ENCODE measurements around the gene GPR179. TPM values are rescaled to one million over a fixed set of nuclear protein-coding genes. Genes with fewer than 3 reads are reported as not detected.

Gene GPR179
- total RNA-seq, 1 donor, result under 0.01 TPM

- no peak for TF ChIP-seq CTCF (IDR thresholded peaks at IDR 0.05; ENCODE audit: insufficient read depth, low read depth, low read length)
- no peak overlapping the region for H3K4me3 ChIP-seq (ENCODE audit: low read depth, low read length)
- DNase-seq (ENCODE audit: low read depth), result no peak
Measured at GRCh38 chr17:38342886-38343607, 709 bp downstream of the GPR179 start.

GRCh38 chr17:38341035-38341721, 2.6 kb downstream of the GPR179 start:
- DNase-seq (ENCODE audit: low read depth), result no peak
- H3K4me3 ChIP-seq (ENCODE audit: low read depth, low read length), result no peak overlapping the region
- no peak for TF ChIP-seq CTCF (IDR thresholded peaks at IDR 0.05; ENCODE audit: insufficient read depth, low read depth, low read length)

GRCh38 chr17:38339891-38340290, 3.9 kb downstream of the GPR179 start:
- DNase-seq (ENCODE audit: low read depth), result no peak

GRCh38 chr17:38338535-38338934, 5.2 kb downstream of the GPR179 start:
- H3K4me3 ChIP-seq (ENCODE audit: low read depth, low read length), result no peak overlapping the region
- TF ChIP-seq CTCF (IDR thresholded peaks at IDR 0.05; ENCODE audit: insufficient read depth, low read depth, low read length), result no peak
- no peak for DNase-seq (ENCODE audit: low read depth)

More at GRCh38 chr17:38339891-38340290, 3.9 kb downstream of the GPR179 start:
- TF ChIP-seq CTCF (IDR thresholded peaks at IDR 0.05; ENCODE audit: insufficient read depth, low read depth, low read length), result no peak
- no peak overlapping the region for H3K4me3 ChIP-seq (ENCODE audit: low read depth, low read length)

- no peak for DNase-seq (ENCODE audit: low read depth)
- no peak overlapping the region for H3K4me3 ChIP-seq (ENCODE audit: low read depth, low read length)
- no peak for TF ChIP-seq CTCF (IDR thresholded peaks at IDR 0.05; ENCODE audit: insufficient read depth, low read depth, low read length)
Measured at GRCh38 chr17:38338053-38338452, 5.7 kb downstream of the GPR179 start.

DNA sequence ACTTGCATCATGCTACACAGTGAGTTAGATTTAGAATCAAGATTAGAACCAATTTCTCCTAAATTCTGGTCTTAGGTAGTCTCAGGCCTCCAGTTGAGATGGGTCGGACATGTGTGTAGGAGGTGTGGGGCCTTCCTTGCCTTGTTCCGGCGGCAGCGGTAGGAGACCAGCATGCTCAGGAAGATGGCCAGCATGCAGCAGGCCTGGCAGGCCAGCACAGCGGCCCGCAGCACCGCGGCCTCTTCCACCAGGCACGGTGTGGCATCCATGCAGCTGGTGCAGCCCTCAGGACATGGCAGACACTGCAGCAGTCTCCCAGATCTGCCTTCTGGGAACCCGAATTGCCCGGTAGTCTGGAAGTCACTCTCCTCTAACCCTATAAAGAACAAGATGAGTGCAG, 6.9 kb downstream of the GPR179 start:
- no peak overlapping the region for H3K4me3 ChIP-seq (ENCODE audit: low read depth, low read length)
- DNase-seq (ENCODE audit: low read depth), result no peak
- TF ChIP-seq CTCF (IDR thresholded peaks at IDR 0.05; ENCODE audit: insufficient read depth, low read depth, low read length), result no peak
